ENCODE measurements around the gene GZMM.

The GZMM gene

GRCh38 chr19:585551-586110 is 41.8 kb downstream of the GZMM start:
- peaks cover 16% of the 10 kb centered on the region for H3K27me3 ChIP-seq (ENCODE audit: insufficient read depth, poor library complexity, severe bottlenecking)
- no peak for TF ChIP-seq CTCF (IDR thresholded peaks at IDR 0.05; ENCODE audit: poor library complexity, severe bottlenecking)
- 0 out of 3 replicates have a peak, but pooled peaks have one; percentile 4 for ATAC-seq (ENCODE audit: low read depth)
- no peaks in the 10 kb centered on the region for H3K9me3 ChIP-seq (ENCODE audit: severe bottlenecking)
- peaks cover 17% of the 10 kb centered on the region for H3K36me3 ChIP-seq (ENCODE audit: low read depth)
- no peak overlapping the region for H3K4me3 ChIP-seq (ENCODE audit: severe bottlenecking)
- no peak overlapping the region for H3K27ac ChIP-seq (ENCODE audit: poor library complexity, severe bottlenecking)
- H3K4me1 ChIP-seq (ENCODE audit: insufficient read depth, poor library complexity, severe bottlenecking): no peaks in the 10 kb centered on the region
- no peak for DNase-seq (ENCODE audit: low spot score)

- Histone ChIP-seq H3K4me3 (ENCODE audit: severe bottlenecking) (no peak overlapping the region), H3K9me3 (ENCODE audit: severe bottlenecking) (no peaks in the 10 kb centered on the region), H3K27ac (ENCODE audit: poor library complexity, severe bottlenecking) (no peak overlapping the region), H3K27me3 (ENCODE audit: insufficient read depth, poor library complexity, severe bottlenecking) (peaks cover 29% of the 10 kb centered on the region), H3K4me1 (ENCODE audit: insufficient read depth, poor library complexity, severe bottlenecking) (no peaks in the 10 kb centered on the region), H3K36me3 (ENCODE audit: low read depth) (0 out of 2 replicates have a peak, but pooled peaks cover 2% of the 10 kb centered on the region)
- ATAC-seq (ENCODE audit: low read depth) (peak; percentile 50), DNase-seq (ENCODE audit: low spot score) (peak; percentile 75)
- peak; percentile 24 for TF ChIP-seq CTCF (IDR thresholded peaks at IDR 0.05; ENCODE audit: poor library complexity, severe bottlenecking)
Measured at GRCh38 chr19:588093-588740, 44.4 kb downstream of the GZMM start.

- H3K27ac ChIP-seq (ENCODE audit: poor library complexity, severe bottlenecking): no peak overlapping the region
- peaks cover 29% of the 10 kb centered on the region for H3K27me3 ChIP-seq (ENCODE audit: insufficient read depth, poor library complexity, severe bottlenecking)
- ATAC-seq (ENCODE audit: low read depth) (no peak), DNase-seq (ENCODE audit: low spot score) (peak; percentile 45)
- H3K9me3 ChIP-seq (ENCODE audit: severe bottlenecking): no peaks in the 10 kb centered on the region
- TF ChIP-seq CTCF (IDR thresholded peaks at IDR 0.05; ENCODE audit: poor library complexity, severe bottlenecking): no peak
- no peaks in the 10 kb centered on the region for H3K4me1 ChIP-seq (ENCODE audit: insufficient read depth, poor library complexity, severe bottlenecking)
- H3K4me3 ChIP-seq (ENCODE audit: severe bottlenecking): no peak overlapping the region
- H3K36me3 ChIP-seq (ENCODE audit: low read depth): no peaks in the 10 kb centered on the region
Measured at GRCh38 chr19:588741-589692, 45.2 kb downstream of the GZMM start.

GRCh38 chr19:589693-590395 is 46.0 kb downstream of the GZMM start, which contains the start of gene HCN2:
Gene HCN2, plus strand, starts transcription at chr19:589881. Its CDS starts 65 bp downstream, at chr19:589946.
- DNase-seq (ENCODE audit: low spot score): no peak

More at GRCh38 chr19:589693-590395, 46.0 kb downstream of the GZMM start, which contains the start of gene HCN2:
- no peak for ATAC-seq (ENCODE audit: low read depth)
- H3K4me3 ChIP-seq (ENCODE audit: severe bottlenecking): peak within 1 kb of the TSS; percentile 18
- no peaks in the 10 kb centered on the region for H3K9me3 ChIP-seq (ENCODE audit: severe bottlenecking)
- peaks cover 29% of the 10 kb centered on the region for H3K27me3 ChIP-seq (ENCODE audit: insufficient read depth, poor library complexity, severe bottlenecking)
- no peak within 1 kb of the TSS for H3K27ac ChIP-seq (ENCODE audit: poor library complexity, severe bottlenecking)
- no peak for TF ChIP-seq CTCF (IDR thresholded peaks at IDR 0.05; ENCODE audit: poor library complexity, severe bottlenecking)
- no peaks in the 10 kb centered on the region for H3K36me3 ChIP-seq (ENCODE audit: low read depth)
- H3K4me1 ChIP-seq (ENCODE audit: insufficient read depth, poor library complexity, severe bottlenecking): no peaks in the 10 kb centered on the region
